ENCODE data around the gene MLLT6.
A peak's percentile ranks its signal among the peaks of the same experiment; 100 is the strongest.

The MLLT6 gene

GRCh38 chr17:38674749-38675615, 30.1 kb upstream of the MLLT6 start, which contains the start of gene EPOP:
EPOP (minus strand) TSS chr17:38674957; CDS start chr17:38674495, 462 bp downstream.
- peak; percentile 88 for DNase-seq (ENCODE audit: extremely low read depth in 1 of 2, low read depth in 1 of 2)

DNA sequence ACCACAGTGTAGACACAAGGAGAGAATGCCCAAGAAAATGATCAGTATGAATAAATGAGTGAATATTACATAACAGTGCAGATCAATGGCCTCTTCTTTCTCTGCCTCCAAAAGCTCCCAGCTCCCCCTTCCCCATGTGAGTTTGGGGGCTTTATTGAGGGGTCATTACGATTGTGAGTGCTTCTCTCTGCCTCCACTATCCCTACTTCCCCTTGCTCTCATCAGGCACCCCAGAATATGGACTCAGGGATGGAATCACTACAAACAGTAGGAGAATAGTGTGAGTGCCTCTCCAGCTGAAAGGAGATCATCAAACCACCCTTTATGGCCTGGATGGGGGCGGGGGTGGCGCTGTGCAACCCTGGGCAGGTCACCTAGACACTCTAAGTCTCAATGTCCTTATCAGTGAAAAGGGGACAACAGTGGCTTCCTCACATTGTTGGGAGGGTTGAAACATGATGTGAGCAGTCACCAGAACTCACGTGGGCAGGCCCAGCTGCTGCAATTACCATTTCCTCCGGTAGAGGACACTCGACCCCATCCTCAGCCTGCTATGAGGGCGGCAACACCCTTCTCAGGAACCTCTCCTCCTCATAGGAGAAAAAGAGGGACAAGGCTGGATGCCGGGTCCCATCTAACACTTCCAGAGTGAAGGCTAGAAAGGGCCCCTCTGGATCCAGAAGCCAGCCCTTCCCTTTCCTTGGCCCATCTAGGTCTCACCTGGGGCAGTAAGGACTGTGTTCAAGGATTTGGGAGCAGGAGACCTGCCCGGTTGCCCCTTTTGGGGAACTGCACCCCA, 28.2 kb upstream of the MLLT6 start:
- DNase-seq (ENCODE audit: extremely low read depth in 1 of 2, low read depth in 1 of 2): peak; percentile 58 to 74

DNA sequence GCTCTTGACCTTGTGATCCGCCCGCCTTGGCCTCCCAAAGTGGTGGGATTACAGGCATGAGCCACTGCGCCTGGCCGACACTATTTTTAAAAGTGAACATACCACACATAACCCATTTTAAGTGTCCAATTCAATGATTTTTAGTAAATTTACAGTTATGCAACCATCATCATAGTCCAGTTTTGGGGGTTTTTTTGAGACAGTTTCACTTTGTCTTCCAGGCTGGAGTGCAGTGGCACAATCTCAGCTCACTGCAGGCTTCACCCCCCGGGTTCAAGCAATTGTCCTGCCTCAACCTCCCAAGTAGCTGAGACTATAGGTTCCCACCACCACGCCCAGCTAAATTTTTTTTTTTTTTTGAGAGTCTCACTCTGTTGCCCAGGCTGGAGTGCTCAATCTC, 27.3 kb upstream of the MLLT6 start:
- no peak for DNase-seq (ENCODE audit: extremely low read depth in 1 of 2, low read depth in 1 of 2)

- DNase-seq (ENCODE audit: extremely low read depth in 1 of 2, low read depth in 1 of 2): no peak
Observed at GRCh38 chr17:38681096-38681495, 24.0 kb upstream of the MLLT6 start.

DNA sequence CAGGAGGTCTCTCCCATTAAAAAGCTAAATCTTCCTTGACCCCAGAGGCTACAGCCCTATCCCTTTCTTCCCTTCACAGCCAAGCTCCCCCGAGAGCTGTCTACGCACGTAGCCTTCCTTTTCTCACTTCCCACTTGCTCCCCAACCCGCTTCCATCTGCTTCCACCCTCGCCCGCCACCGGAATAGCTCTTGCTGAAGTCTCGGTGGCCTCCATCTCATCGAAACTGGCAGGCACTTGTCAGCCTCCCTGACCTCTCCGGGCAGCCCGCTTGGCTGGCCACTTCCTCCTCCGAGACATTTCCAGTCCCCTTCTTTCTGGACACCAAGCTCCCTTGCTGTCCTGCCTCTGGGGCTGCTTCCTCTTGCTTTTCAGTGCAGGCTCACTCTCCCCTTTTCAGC, 19.6 kb upstream of the MLLT6 start:
- no peak for DNase-seq (ENCODE audit: extremely low read depth in 1 of 2, low read depth in 1 of 2)

GRCh38 chr17:38687286-38687685, 17.8 kb upstream of the MLLT6 start:
- DNase-seq (ENCODE audit: extremely low read depth in 1 of 2, low read depth in 1 of 2): no peak

DNA sequence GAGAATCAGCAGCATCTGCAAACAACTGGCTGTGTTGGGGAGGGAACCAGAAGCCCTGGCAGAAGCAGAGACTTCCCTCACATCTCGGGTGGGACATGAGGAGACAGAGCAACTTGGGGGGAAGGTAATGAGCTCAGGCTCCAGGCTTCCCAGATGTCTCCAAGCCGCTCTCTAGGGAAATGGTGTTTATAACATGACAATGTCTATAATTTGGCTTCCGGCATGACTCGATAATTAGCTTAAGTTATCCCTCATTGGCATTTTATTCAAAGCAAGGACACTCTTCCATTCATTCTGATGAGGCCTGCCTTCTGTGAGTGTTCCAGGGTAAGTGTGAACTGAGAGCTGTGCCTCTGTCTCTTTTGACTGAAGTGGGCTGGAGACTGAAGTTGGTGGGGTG, 14.7 kb upstream of the MLLT6 start:
- no peak for DNase-seq (ENCODE audit: extremely low read depth in 1 of 2, low read depth in 1 of 2)

- DNase-seq (ENCODE audit: extremely low read depth in 1 of 2, low read depth in 1 of 2): no peak
Observed at GRCh38 chr17:38691154-38691553, 13.9 kb upstream of the MLLT6 start.

DNA sequence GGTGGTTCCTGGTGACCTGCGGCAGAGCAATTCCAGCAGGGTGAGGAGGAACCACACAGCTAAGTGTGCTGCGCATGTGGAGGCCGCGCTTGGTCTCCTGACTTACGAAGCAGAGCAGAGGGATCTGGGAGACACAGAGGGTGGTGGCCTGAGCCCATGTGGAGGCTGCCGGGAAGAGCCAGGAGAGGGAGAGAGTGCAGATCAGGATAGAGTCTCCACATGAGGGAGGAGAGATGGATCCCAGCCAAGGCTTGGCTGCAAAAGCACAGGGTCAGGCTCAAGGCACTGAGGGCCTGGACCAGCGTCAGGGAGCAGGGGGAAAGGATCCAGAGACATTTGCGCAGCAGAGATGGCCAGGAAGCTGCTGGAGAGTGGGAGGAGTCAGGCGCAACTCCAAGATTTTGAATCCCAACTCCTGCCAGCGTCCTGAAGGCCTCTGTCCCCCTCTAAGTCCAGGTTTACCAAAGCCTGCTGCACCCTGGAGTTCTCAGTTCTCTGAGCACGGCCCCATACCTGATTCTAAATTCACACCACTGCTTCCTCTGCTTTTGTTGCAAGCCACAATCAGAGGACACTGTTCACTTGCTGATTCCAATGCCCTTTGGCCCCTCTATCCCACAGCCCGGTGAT, 11.3 kb upstream of the MLLT6 start:
- no peak for DNase-seq (ENCODE audit: extremely low read depth in 1 of 2, low read depth in 1 of 2)

DNA sequence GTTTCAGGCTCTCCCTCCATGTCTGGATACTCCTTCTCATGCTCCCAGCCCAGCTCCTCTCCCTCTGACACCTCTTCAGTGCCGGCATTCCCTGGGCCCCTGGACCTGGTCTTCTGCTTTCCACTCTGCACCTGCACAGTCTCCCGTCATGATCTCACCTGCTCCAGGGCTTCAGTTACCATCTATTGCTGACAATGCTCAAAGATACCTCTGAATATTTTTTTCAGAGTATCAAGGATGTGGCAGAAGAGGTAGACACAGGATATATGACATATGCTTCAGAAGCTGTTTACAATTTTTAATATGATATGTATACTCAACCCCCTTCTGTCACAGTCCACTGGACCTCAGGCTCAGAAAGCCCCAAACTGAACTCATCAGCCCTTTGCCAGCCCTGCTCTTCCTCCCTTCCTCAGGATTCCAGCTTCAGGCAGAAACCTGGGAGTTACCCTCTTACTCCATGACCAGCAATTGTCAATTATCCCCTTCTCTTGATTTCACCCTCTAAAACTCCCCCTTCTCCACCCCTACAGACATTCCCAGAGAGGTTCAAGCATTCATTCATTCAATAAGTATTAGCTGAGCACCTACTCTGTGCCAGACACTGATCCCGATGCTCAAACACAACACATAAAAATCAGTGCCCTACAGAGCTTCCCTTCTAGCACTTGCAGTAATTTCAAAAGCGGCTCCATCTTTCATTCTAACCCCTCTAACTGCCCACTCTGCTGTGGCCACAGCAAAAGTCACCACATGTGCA, 7.8 kb upstream of the MLLT6 start:
- DNase-seq (ENCODE audit: extremely low read depth in 1 of 2, low read depth in 1 of 2): no peak

- no peak for DNase-seq (ENCODE audit: extremely low read depth in 1 of 2, low read depth in 1 of 2)
Observed at GRCh38 chr17:38698760-38699159, 6.3 kb upstream of the MLLT6 start.

DNA sequence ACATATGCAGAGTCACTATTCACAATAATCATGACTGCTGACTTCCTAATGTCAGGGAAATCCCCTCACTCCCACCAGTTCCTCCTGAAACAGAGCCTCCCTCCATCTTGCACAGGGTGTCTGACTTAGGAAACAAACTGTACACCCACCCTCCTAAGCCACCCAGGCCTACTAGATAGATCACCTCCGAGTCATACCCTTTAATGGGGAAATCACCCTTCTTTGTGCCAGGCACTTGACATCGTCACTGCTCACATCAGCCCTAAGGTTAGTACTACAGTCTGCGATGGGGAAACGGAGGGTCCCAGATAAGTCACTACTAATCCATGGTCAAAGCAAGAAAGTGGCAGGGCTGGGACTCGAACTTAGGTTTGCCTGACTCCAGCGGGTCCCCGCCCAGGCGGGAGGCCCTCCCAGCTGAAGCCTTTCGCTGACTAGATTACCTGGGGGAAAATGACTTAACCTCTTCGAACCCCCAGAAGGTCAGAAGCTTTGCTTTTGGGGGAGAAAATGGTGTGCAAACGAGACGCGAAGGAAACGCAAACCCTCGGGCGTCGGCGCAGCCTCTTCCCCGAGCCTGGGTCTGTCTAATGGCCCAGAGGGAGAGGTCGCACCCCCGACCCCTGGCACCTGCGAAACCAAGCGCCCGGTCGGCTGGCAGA, 3.4 kb upstream of the MLLT6 start:
- DNase-seq (ENCODE audit: extremely low read depth in 1 of 2, low read depth in 1 of 2): peak; percentile 76 to 88

DNA sequence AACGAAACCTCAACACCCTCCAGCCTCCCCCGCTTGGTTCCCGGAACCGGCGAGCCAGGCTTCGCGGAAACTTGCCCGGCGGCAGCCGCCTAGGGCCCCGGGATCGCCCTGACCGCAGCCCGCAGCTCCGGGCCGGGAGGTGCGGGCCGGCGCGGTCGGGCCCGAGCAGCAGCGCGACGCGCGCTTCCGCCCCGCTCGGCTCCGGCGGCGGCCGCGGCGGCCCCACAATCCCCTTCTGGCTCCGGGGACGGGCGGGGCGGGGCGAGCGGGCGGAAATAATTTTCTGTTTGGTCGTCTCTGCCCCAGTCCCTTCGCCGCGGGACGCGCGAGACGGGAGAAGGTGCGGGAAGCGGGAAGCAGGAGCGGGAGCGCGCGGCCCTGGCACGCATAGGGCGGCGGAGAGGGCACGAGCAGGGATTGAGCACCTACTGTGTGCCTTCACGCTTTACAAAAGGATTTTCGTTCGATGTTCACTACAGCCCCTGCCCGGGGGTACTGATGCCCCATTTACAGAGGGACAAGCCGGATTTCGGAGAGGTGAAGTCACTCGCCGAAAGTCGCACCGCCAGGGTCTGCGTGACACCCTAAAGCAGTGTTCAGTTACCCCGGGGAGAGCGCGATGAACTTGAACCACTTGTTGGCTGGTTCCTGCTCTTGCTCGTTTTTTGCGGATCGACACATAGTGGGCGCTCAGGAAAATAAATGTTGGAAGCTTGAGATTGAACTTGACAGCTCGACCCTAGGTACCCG, 2.7 kb upstream of the MLLT6 start:
- DNase-seq (ENCODE audit: extremely low read depth in 1 of 2, low read depth in 1 of 2): peak; percentile 69 to 70

GRCh38 chr17:38702916-38703741, 1.9 kb upstream of the MLLT6 start:
- DNase-seq (ENCODE audit: extremely low read depth in 1 of 2, low read depth in 1 of 2): no peak

GRCh38 chr17:38703742-38704605, 1.1 kb upstream of the MLLT6 start:
- peak; percentile 86 to 92 for DNase-seq (ENCODE audit: extremely low read depth in 1 of 2, low read depth in 1 of 2)

GRCh38 chr17:38705523-38705802, 390 bp downstream of the MLLT6 start:
- no peak for DNase-seq (ENCODE audit: extremely low read depth in 1 of 2, low read depth in 1 of 2)

DNA sequence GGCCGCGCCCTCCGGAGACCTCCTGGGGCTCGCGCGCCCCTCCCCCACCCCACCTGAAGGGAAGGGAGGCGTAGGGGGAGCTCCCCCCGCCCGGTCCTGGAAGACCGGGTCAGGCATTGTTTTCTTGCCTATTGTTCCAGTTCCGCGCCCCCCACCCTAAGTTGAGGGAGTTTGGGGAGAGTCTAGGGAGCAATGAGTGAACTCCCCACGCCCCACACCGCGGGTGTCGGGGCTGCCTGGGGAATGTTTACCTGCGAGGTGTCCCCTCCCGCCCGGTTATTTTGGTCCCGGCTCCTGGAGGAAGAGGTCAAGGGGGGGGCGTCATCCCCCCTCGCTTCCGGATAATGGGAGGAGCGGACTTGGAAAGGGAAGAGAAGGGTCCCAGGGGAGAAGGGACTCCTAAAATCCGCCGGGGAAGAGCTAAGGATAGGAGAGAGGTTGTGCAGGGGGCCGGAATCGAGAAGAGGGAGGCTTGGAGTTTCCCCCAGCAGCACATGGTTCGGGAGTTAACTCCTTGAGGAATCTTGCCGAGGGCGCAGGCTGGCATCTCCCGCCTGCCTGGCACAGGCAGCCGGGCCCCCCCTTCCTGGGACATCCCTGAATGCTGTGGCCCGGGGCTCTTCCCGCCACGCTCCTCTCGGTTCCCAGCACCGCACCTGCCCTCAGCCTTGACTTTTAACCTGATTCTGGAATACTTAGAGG, 881 bp downstream of the MLLT6 start:
- DNase-seq (ENCODE audit: extremely low read depth in 1 of 2, low read depth in 1 of 2): no peak

Data from stimulated activated CD8-positive, alpha-beta memory T cell treated with anti-CD3 and anti-CD28 coated beads, Interleukin-7, amount 100 ng/mL, for 48 hours (primary cell).